ENCODE measurements around the gene MPZL1.

MPZL1 gene

DNA sequence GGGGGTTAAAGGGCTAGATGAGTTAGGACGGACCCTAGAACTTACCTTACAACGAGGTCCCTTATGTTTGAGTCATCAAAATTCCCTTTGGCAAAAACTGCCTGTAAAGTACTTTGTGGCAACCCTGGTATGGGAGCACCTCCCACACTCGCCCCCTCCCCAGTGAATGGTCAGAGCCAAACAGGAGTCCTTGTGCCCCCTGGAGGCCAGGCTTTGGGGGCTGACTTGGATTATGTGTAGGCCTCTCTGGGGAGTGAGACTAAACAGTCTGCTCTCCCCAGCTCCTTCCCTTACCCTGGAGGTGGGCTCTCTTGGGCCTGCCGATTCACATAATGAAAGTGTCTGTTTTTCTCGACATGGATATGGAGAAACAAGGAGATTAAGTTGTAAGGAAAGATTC is 110.9 kb downstream of the MPZL1 start:
- DNase-seq (ENCODE audit: low read depth) = no peak
- no peak overlapping the region for H3K4me3 ChIP-seq (ENCODE audit: control insufficient read depth, low read depth, low read length)
- TF ChIP-seq, protein P1, sequence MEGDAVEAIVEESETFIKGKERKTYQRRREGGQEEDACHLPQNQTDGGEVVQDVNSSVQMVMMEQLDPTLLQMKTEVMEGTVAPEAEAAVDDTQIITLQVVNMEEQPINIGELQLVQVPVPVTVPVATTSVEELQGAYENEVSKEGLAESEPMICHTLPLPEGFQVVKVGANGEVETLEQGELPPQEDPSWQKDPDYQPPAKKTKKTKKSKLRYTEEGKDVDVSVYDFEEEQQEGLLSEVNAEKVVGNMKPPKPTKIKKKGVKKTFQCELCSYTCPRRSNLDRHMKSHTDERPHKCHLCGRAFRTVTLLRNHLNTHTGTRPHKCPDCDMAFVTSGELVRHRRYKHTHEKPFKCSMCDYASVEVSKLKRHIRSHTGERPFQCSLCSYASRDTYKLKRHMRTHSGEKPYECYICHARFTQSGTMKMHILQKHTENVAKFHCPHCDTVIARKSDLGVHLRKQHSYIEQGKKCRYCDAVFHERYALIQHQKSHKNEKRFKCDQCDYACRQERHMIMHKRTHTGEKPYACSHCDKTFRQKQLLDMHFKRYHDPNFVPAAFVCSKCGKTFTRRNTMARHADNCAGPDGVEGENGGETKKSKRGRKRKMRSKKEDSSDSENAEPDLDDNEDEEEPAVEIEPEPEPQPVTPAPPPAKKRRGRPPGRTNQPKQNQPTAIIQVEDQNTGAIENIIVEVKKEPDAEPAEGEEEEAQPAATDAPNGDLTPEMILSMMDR (conservative IDR thresholded peaks at IDR 0.05; ENCODE audit: control insufficient read depth, insufficient read depth, low read depth, low read length) = no peak

DNA sequence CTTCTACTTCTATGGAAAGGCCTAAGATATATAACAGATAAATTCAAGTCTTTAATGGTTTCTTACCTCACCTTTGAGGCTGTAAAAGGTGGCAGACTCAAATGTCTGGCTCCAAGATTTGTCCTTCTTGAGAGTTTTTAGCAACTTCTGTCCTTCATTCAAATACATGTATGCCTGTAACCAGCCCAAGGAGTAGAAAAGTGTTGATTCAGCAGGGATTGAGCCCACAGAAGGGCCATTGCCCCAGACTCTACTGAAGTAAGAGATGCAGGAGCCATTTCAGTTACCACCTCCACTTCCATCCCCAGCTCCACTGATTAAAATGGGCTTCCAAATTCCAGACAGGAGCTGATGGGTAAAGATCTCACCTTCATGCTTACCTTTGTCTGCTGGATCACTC is 112.1 kb downstream of the MPZL1 start:
- TF ChIP-seq, protein P1 (conservative IDR thresholded peaks at IDR 0.05; ENCODE audit: control insufficient read depth, insufficient read depth, low read depth, low read length) = no peak
- DNase-seq (ENCODE audit: low read depth) = no peak
- H3K4me3 ChIP-seq (ENCODE audit: control insufficient read depth, low read depth, low read length) = no peak overlapping the region

DNA sequence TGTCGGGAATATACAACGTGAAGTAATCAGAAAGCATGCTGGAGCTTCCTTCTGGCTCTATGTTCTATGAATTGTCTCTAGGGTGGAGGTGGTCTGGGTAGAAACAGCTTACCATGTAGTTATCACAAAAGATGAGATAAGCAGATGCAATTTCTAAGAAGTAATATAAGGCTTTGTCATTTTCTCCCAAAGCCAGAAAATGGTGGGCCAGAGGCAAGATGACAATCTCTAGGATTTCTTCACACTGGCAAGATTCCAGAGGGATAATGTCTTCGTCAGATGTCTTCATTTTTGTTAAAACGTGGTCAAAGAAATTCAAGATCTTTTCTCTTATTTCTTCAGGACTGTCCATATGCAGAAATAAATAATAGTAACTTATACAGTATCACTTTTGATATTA is 114.4 kb downstream of the MPZL1 start:
- H3K4me3 ChIP-seq (ENCODE audit: control insufficient read depth, low read depth, low read length) = no peak overlapping the region
- TF ChIP-seq, protein P1 (conservative IDR thresholded peaks at IDR 0.05; ENCODE audit: control insufficient read depth, insufficient read depth, low read depth, low read length) = no peak
- no peak for DNase-seq (ENCODE audit: low read depth)

DNA sequence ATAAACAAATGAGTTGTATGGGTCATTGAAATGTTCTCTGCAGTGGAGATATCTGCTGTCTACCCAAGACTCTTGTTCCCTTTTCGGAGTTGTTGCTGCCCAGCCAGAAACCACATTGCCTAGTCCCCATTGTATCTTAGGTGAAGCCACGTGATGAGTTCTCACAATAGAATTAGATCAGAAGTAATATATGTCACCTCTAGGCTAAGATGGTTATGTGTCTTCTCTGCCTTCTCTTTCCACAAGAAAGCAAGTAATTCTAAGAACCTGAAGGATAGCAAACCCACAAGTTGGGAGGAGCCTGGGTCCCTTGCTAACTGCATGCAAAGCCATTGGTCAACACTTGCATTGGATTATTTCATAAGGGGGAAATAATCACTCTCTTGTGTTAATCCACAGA is 115.5 kb downstream of the MPZL1 start:
- DNase-seq (ENCODE audit: low read depth) = no peak
- TF ChIP-seq, protein P1 (conservative IDR thresholded peaks at IDR 0.05; ENCODE audit: control insufficient read depth, insufficient read depth, low read depth, low read length) = no peak
- H3K4me3 ChIP-seq (ENCODE audit: control insufficient read depth, low read depth, low read length) = no peak overlapping the region

DNA sequence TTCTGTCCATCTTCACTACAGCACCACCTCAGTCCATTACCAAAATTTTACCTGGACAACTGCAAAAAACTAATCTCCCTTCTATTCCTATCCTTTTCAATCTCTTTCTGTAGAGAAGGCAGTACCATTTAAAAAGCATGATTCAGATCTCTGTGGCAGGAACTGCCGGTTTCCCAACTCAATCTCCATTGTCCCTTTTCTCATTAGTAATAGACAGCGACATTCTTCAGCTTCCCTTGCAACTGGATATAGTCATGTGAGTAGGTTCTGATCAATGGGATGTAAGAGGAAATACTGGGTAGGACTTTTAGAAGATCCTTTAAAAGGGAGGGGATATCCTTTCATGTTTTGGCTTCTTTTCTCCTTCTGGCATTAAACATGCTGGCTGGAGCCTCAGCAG is 117.2 kb downstream of the MPZL1 start:
- no peak for DNase-seq (ENCODE audit: low read depth)
- TF ChIP-seq, protein P1 (conservative IDR thresholded peaks at IDR 0.05; ENCODE audit: control insufficient read depth, insufficient read depth, low read depth, low read length) = no peak
- H3K4me3 ChIP-seq (ENCODE audit: control insufficient read depth, low read depth, low read length) = no peak overlapping the region

Measured in fibroblast of mammary gland (primary cell).